ENCODE results near the gene MYMK. TPM values are rescaled to one million over a fixed set of nuclear protein-coding genes. Genes with fewer than 3 reads are reported as not detected.
A peak's percentile ranks its signal among the peaks of the same experiment; 100 is the strongest.

The MYMK gene
- total RNA-seq, 1 donor from 2014 or later = not detected

DNA sequence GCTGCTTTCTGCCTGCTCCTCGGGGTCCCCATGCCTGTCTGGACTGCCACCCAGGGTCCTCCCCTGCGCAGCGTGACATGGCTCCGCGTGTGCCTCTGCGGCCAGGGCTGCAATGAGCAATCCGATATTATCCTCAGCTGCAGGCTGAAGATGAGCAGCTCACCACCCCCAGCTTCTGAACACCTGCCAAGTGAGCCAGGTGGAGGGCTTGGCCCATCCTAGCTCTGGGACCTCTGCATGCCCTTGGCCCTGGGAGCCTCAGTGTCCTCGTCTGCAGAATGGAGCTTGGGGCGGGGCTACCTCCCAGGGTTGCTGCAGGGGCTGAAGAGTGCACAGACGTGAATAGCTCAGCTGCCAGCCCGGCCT is 4.1 kb upstream of the MYMK start:
- no peak for TF ChIP-seq CTCF (IDR thresholded peaks at IDR 0.05; ENCODE audit: partially characterized antibody, unreplicated experiment)
- no peak for DNase-seq

DNA sequence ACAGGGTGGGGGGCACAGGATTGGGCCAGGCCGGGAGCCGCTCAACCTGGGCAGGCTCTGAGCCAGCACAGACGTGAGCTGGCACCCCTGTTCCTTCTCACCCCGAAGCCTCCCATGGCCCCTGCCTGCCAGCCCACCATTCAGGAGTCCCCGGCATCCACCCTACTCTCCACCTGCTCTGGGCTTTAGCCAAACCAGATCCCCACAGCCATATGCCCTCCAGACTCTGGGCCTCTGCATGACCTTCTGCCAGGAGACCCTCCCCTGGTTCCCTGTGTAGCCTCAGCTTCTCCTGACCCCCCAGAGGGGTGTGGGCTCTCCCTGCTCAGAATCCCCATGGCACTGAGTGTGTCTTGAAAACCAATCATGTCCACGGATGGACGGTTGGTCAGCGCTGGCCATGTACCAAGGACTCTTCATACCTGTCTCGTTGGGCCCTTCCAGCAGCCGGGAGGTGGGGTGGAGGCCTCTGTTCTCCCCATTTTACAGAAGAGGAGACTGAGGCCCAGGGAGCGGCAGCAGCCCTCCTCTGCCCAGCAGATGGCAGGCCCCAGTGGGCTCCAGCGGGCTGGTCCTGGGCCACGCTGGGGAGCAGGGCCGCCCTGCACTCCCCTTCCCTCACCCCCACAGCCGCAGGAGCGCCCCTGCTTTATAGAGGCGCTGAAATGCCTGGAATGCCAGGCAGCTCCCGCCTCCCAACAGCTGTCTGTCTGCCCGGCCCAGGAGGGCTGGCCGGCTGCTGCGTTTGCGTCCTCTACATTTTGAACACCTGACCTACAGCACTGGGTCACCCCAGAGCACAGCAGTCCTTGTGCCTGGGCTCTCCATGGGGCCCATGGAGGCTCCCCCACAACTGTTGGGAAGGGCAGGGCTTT is 3.5 kb upstream of the MYMK start:
- no peak overlapping the region for H3K27ac Mint-ChIP-seq (ENCODE audit: unreplicated experiment)
- peaks cover 34% of the 10 kb centered on the region for H3K4me1 Mint-ChIP-seq (ENCODE audit: low read depth, unreplicated experiment)
- no peak for TF ChIP-seq CTCF (IDR thresholded peaks at IDR 0.05; ENCODE audit: partially characterized antibody, unreplicated experiment)
- DNase-seq = no peak
- peaks cover 12% of the 10 kb centered on the region for H3K27me3 Mint-ChIP-seq (ENCODE audit: unreplicated experiment)
- peaks cover 6% of the 10 kb centered on the region for H3K36me3 Mint-ChIP-seq (ENCODE audit: unreplicated experiment)
- peaks cover 10% of the 10 kb centered on the region for H3K9me3 Mint-ChIP-seq (ENCODE audit: unreplicated experiment)
- H3K4me3 Mint-ChIP-seq (ENCODE audit: unreplicated experiment) = no peak overlapping the region

More for the DNA sequence above, 4.1 kb upstream of the MYMK start:
- H3K4me1 Mint-ChIP-seq (ENCODE audit: low read depth, unreplicated experiment) = peaks cover 34% of the 10 kb centered on the region
- no peak overlapping the region for H3K4me3 Mint-ChIP-seq (ENCODE audit: unreplicated experiment)
- H3K9me3 Mint-ChIP-seq (ENCODE audit: unreplicated experiment) = peaks cover 14% of the 10 kb centered on the region
- H3K36me3 Mint-ChIP-seq (ENCODE audit: unreplicated experiment) = peaks cover 1% of the 10 kb centered on the region
- peaks cover 12% of the 10 kb centered on the region for H3K27me3 Mint-ChIP-seq (ENCODE audit: unreplicated experiment)
- no peak overlapping the region for H3K27ac Mint-ChIP-seq (ENCODE audit: unreplicated experiment)

DNA sequence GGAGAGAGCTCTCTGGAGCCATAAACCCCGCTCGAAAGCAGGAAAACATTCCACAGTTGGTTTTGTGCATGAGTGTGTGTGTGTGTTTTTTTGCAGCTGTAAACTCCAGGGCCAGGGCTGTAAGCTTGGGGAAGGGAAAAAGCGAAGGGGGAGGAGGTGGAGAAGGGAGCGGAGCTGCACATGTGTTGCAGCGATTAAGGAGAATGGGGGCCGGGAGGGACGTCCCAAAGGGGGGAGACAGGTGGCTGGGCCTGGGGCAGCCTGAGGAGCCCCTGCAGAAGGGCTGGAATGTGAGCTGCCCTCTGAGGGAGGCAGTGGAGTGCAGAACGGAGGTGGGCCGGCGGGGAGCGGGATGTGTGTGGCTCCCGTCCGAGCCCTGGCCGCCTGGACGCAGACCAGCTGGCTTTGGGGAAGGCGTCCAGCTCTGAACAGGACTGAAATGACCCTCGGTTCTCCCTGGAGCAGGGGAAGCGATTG is 2.7 kb upstream of the MYMK start:
- peaks cover 6% of the 10 kb centered on the region for H3K9me3 Mint-ChIP-seq (ENCODE audit: unreplicated experiment)
- peaks cover 6% of the 10 kb centered on the region for H3K36me3 Mint-ChIP-seq (ENCODE audit: unreplicated experiment)
- no peak overlapping the region for H3K4me3 Mint-ChIP-seq (ENCODE audit: unreplicated experiment)
- H3K27ac Mint-ChIP-seq (ENCODE audit: unreplicated experiment) = no peak overlapping the region
- no peak for TF ChIP-seq CTCF (IDR thresholded peaks at IDR 0.05; ENCODE audit: partially characterized antibody, unreplicated experiment)
- no peak for DNase-seq
- H3K27me3 Mint-ChIP-seq (ENCODE audit: unreplicated experiment) = peaks cover 9% of the 10 kb centered on the region
- peaks cover 30% of the 10 kb centered on the region for H3K4me1 Mint-ChIP-seq (ENCODE audit: low read depth, unreplicated experiment)

DNA sequence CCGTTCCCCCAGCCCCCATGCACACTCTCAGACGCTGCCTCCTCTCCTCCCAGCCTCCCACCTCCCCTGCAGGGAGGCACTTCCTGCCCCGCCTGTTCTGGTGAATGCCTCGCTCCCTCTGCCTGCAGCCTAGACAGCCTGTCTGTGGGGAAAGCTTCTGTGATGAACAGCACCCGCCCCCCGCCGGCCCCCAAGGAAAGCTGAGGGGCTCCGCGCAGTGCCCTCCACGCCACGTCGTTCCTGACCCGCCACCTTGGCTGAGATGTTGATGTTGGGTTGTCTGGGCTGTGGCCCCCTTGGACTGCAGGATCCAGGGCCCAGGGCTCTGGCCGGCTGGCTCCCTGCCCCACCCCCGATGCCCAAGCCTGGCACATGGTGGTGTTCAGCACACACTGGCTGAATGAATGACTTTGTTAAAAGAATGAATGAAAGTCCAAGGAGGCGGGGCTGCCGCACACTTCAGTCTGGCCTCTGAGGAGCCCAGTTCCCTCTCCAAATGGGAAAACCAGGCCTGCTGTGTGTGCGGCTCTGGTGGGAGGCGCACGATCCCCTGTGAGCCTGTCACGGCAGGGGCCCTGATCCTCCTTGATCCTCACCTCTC is 2.1 kb upstream of the MYMK start:
- no peak overlapping the region for H3K27ac Mint-ChIP-seq (ENCODE audit: unreplicated experiment)
- H3K27me3 Mint-ChIP-seq (ENCODE audit: unreplicated experiment) = peaks cover 9% of the 10 kb centered on the region
- TF ChIP-seq CTCF (IDR thresholded peaks at IDR 0.05; ENCODE audit: partially characterized antibody, unreplicated experiment) = no peak

DNA sequence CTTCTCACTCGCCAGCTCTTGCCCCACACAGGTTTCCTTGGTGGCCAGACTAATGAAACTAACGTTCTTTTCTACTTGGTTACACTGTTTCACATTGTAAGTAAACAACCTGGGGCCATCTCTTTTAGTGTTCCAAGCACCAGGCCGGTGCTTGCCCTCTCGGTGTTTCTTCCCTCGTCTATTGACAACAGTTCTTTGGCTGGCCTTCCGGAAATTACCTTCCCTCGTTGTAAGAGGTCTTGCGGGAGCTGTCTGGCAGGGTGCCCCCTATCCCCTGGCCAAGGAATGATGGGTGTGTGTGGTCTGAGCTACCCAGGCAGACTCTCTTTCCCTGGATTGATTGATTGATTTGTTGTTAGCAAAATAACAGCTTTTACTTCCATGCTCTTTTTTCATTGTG is 918 bp upstream of the MYMK start:
- no peak for DNase-seq
- H3K4me3 Mint-ChIP-seq (ENCODE audit: unreplicated experiment) = no peak overlapping the region
- no peak for TF ChIP-seq CTCF (IDR thresholded peaks at IDR 0.05; ENCODE audit: partially characterized antibody, unreplicated experiment)
- peaks cover 6% of the 10 kb centered on the region for H3K36me3 Mint-ChIP-seq (ENCODE audit: unreplicated experiment)
- no peak overlapping the region for H3K27ac Mint-ChIP-seq (ENCODE audit: unreplicated experiment)
- H3K4me1 Mint-ChIP-seq (ENCODE audit: low read depth, unreplicated experiment) = peaks cover 33% of the 10 kb centered on the region
- peaks cover 9% of the 10 kb centered on the region for H3K27me3 Mint-ChIP-seq (ENCODE audit: unreplicated experiment)
- H3K9me3 Mint-ChIP-seq (ENCODE audit: unreplicated experiment) = peaks cover 8% of the 10 kb centered on the region

More for the DNA sequence above, 2.1 kb upstream of the MYMK start:
- peaks cover 6% of the 10 kb centered on the region for H3K9me3 Mint-ChIP-seq (ENCODE audit: unreplicated experiment)
- H3K4me1 Mint-ChIP-seq (ENCODE audit: low read depth, unreplicated experiment) = peaks cover 29% of the 10 kb centered on the region
- DNase-seq = no peak
- H3K36me3 Mint-ChIP-seq (ENCODE audit: unreplicated experiment) = peaks cover 6% of the 10 kb centered on the region
- H3K4me3 Mint-ChIP-seq (ENCODE audit: unreplicated experiment) = peak overlapping the region; percentile 11

All from glutamatergic neuron (in vitro differentiated cells).